Osteoblast (primary cell): ENCODE data around the gene FAM47C. TPM values are rescaled to one million over a fixed set of nuclear protein-coding genes. Genes with fewer than 3 reads are reported as not detected.
"Not testable (repeated sequence)": the region's sequence is repeated elsewhere in the genome, so short reads cannot be mapped to it uniquely, and the experiment has no call there.

Source experiments
- DNase-seq: peaks from one replicate; pipeline ENCODE4 v3.0.0; 2011; ENCODE audit warnings: low spot score, mixed read lengths; ENCODE audit not compliant: insufficient read length; ENCODE audit errors: missing footprints
- H2AFZ ChIP-seq: 2 replicates; pipeline ENCODE4 v1.6.0; 2011; ENCODE audit warnings: mild to moderate bottlenecking, low read length
- H3K27ac ChIP-seq: 2 replicates; pipeline ENCODE4 v1.5.1; 2011; ENCODE audit warnings: mild to moderate bottlenecking, low read depth, low read length, moderate library complexity
- H3K27me3 ChIP-seq: 2 replicates; pipeline ENCODE4 v1.6.0; 2012; ENCODE audit warnings: mild to moderate bottlenecking, control low read depth, inconsistent platforms, low read length, moderate library complexity; ENCODE audit not compliant: insufficient read depth
- H3K36me3 ChIP-seq: 2 replicates; pipeline ENCODE4 v1.5.1; 2011; ENCODE audit warnings: mild to moderate bottlenecking, low read length, control low read depth, moderate library complexity; ENCODE audit not compliant: insufficient read depth
- H3K4me1 ChIP-seq: 2 replicates; pipeline ENCODE4 v1.5.1; 2011; ENCODE audit warnings: mild to moderate bottlenecking, low read length, control low read depth, moderate library complexity; ENCODE audit not compliant: insufficient read depth
- H3K4me2 ChIP-seq: 2 replicates; pipeline ENCODE4 v1.6.0; 2011; ENCODE audit warnings: mild to moderate bottlenecking, low read length; ENCODE audit not compliant: insufficient read depth
- H3K4me3 ChIP-seq: fragments of 200-600 bp; sonication (generic); 3 replicates; pipeline ENCODE4 v1.5.1; 2012; ENCODE audit warnings: mild to moderate bottlenecking, low read length, inconsistent platforms; ENCODE audit not compliant: insufficient read depth
- H3K79me2 ChIP-seq: 2 replicates; pipeline ENCODE4 v1.6.0; 2012; ENCODE audit warnings: mild to moderate bottlenecking, low read length, control low read depth, inconsistent platforms; ENCODE audit not compliant: insufficient read depth
- H3K9me3 ChIP-seq: 2 replicates; pipeline ENCODE4 v1.5.1; 2011; ENCODE audit warnings: low read depth, low read length, control low read depth
- H4K20me1 ChIP-seq: 2 replicates; pipeline ENCODE4 v1.6.0; 2012; ENCODE audit warnings: mild to moderate bottlenecking, low read length, control low read depth; ENCODE audit not compliant: insufficient read depth
- CTCF ChIP-seq: IDR thresholded peaks from 2 replicates; pipeline ENCODE4 v1.5.1; 2011; ENCODE audit warnings: mild to moderate bottlenecking, low read depth, low read length, moderate library complexity; ENCODE audit errors: extremely low read depth
- total RNA-seq: library from RNA; depleted of rRNA; stranded (reverse); fragments of >200 nt; gene quantifications from 2 replicates; pipeline ENCODE4 v1.2.3, GENCODE V29; 2012

The FAM47C gene
- total RNA-seq, 1 donor = not detected

GRCh38 chrX:37047776-37048175 lies 39.6 kb downstream of the FAM47C start:
- no peaks in the 10 kb centered on the region for H3K9me3 ChIP-seq
- H4K20me1 ChIP-seq = no peaks in the 10 kb centered on the region
- no peak for TF ChIP-seq CTCF
- H3K79me2 ChIP-seq = no peaks in the 10 kb centered on the region
- no peak for DNase-seq
- no peak overlapping the region for H3K27ac ChIP-seq
- no peaks in the 10 kb centered on the region for H3K36me3 ChIP-seq
- H3K4me1 ChIP-seq = no peaks in the 10 kb centered on the region
- no peaks in the 10 kb centered on the region for H3K27me3 ChIP-seq
- H3K4me3 ChIP-seq = no peak overlapping the region
- no peak overlapping the region for H3K4me2 ChIP-seq
- no peak overlapping the region for H2AFZ ChIP-seq

GRCh38 chrX:37057572-37057971 lies 49.4 kb downstream of the FAM47C start:
- not testable (repeated sequence) for H3K4me1 ChIP-seq, DNase-seq, H3K4me3 ChIP-seq, H3K79me2 ChIP-seq, H3K9me3 ChIP-seq, H4K20me1 ChIP-seq, H2AFZ ChIP-seq, H3K36me3 ChIP-seq, H3K4me2 ChIP-seq, H3K27me3 ChIP-seq, H3K27ac ChIP-seq

- no peaks in the 10 kb centered on the region for H4K20me1 ChIP-seq
- H3K27me3 ChIP-seq = no peaks in the 10 kb centered on the region
- H3K27ac ChIP-seq = no peak overlapping the region
- TF ChIP-seq CTCF = peak; percentile 53
- H3K4me2 ChIP-seq = no peak overlapping the region
- no peak overlapping the region for H2AFZ ChIP-seq
- no peaks in the 10 kb centered on the region for H3K4me1 ChIP-seq
- H3K4me3 ChIP-seq = no peak overlapping the region
- no peaks in the 10 kb centered on the region for H3K79me2 ChIP-seq
- H3K9me3 ChIP-seq = no peaks in the 10 kb centered on the region
- DNase-seq = no peak
- H3K36me3 ChIP-seq = no peaks in the 10 kb centered on the region
Measured at GRCh38 chrX:37060999-37061398, 52.8 kb downstream of the FAM47C start.
